DOHH2 (cell line): Measurements from ENCODE around the gene MIEF2.

Experiments used
- CTCF ChIP-seq: fragments of 200-600 bp; sonication (generic); IDR thresholded peaks from one replicate; pipeline ENCODE4 v1.5.1; 2014; ENCODE audit warnings: antibody characterized with exemption, mild to moderate bottlenecking, low read depth, low read length; ENCODE audit not compliant: poor library complexity, severe bottlenecking
- EZH2phosphoT487 ChIP-seq: fragments of 200-600 bp; sonication (generic); IDR thresholded peaks from 2 replicates; pipeline ENCODE4 v1.6.1; 2017; ENCODE audit warnings: borderline replicate concordance, mild to moderate bottlenecking, antibody characterized with exemption, low read length, moderate library complexity, mixed read lengths

DNA sequence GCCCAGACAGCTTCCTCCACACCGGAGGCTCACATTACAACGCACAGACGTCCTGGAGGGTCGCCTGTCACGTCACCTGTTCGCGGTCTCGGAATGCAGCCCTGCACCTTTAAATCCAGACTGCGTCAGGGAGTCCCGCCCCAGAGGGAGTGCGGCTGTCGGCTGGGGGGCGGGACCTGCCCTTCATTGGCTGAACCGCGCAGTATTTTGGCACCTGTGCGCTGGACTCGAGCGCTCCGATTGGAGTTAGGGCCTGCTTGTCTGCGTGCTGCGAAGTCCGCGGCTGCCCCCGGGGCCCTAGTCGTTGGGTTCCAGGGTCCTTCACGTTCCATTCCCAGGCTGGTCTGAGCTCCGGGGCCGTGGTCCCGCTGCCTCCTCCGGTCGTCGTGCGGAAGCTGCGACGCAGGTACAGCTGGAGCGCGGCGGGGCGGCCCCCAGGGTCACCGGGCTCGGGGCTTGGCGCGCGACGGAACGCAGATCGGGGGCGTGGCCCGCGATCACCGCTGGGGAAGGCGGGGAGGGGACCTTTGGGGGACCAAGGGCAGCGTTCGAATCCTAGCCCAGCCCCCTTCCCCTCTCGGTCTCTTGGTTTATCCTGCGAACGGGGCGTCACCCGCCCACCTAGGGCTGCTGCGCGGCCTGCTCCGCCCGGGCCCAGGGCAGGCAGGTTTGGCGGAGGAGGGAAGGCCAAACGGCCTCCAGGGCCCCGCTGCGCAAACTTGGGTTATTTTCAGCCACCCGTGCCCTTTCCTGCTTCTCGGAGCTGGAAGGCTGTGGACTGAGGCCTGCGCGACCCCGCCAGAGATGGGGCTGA is at the start of gene MIEF2:
- no peak for TF ChIP-seq CTCF
- no peak for TF ChIP-seq EZH2phosphoT487
